Activated T-cell treated with anti-CD3 and anti-CD28 coated beads, Interleukin-2, amount 50 U/mL, for 72 hours (primary cell): ENCODE measurements around the gene FLG2. TPM values are rescaled to one million over a fixed set of nuclear protein-coding genes. Genes with fewer than 3 reads are reported as not detected.
"Not testable (repeated sequence)": the region's sequence is repeated elsewhere in the genome, so short reads cannot be mapped to it uniquely, and the experiment has no call there.

Experiments
- ATAC-seq, 2 donors: fragments of 150-1000 bp; cut with Tn5 transposase; replicated peaks in 1 of 2; 2 replicates each; pipeline ENCODE4 v1.10.0; 2021; ENCODE audit warnings: moderate library complexity in 2 of 2, mild to moderate bottlenecking in 1 of 2
- DNase-seq, 2 donors: peaks; one replicate each; pipeline ENCODE4 v3.0.0; 2021 to 2022; ENCODE audit warnings: mixed read lengths in 1 of 2
- H3K27ac Mint-ChIP-seq: one replicate; pipeline ENCODE4 v1.8.0; 2022; ENCODE audit warnings: mild to moderate bottlenecking, moderate library complexity, mixed read lengths
- H3K27me3 Mint-ChIP-seq: one replicate; pipeline ENCODE4 v1.8.0; 2022; ENCODE audit warnings: low read depth, mixed read lengths
- H3K36me3 Mint-ChIP-seq, 2 donors: one replicate each; pipeline ENCODE4 v1.8.0; 2022; ENCODE audit warnings: mixed read lengths in 2 of 2, mild to moderate bottlenecking in 1 of 2; ENCODE audit not compliant: insufficient read depth in 2 of 2
- H3K4me1 Mint-ChIP-seq: one replicate; pipeline ENCODE4 v1.8.0; 2022; ENCODE audit warnings: low read depth, mixed read lengths
- H3K4me3 Mint-ChIP-seq, 2 donors: one replicate each; pipeline ENCODE4 v1.8.0; 2022; ENCODE audit warnings: mild to moderate bottlenecking in 2 of 2, mixed read lengths in 2 of 2, moderate library complexity in 2 of 2
- H3K9me3 Mint-ChIP-seq, 2 donors: one replicate each; pipeline ENCODE4 v1.8.0; 2022; ENCODE audit warnings: mixed read lengths in 2 of 2
- total RNA-seq, 2 donors: library from RNA; stranded (reverse); gene quantifications; one replicate each; pipeline ENCODE4 v1.2.3, GENCODE V29; 2022

FLG2 gene
- total RNA-seq, 2 donors from 2014 or later, result not detected

- not testable (repeated sequence) for H3K9me3 Mint-ChIP-seq, DNase-seq, H3K27me3 Mint-ChIP-seq, H3K4me3 Mint-ChIP-seq, H3K4me1 Mint-ChIP-seq, ATAC-seq, H3K36me3 Mint-ChIP-seq, H3K27ac Mint-ChIP-seq
Measured at GRCh38 chr1:152308758-152309157, 51.0 kb downstream of the FLG2 start.

- not testable (repeated sequence) for H3K4me1 Mint-ChIP-seq, H3K9me3 Mint-ChIP-seq, H3K36me3 Mint-ChIP-seq, ATAC-seq, H3K4me3 Mint-ChIP-seq, H3K27ac Mint-ChIP-seq, H3K27me3 Mint-ChIP-seq, DNase-seq
Measured at GRCh38 chr1:152307970-152308369, 51.8 kb downstream of the FLG2 start.

GRCh38 chr1:152306123-152306522, 53.7 kb downstream of the FLG2 start:
- not testable (repeated sequence) for H3K4me3 Mint-ChIP-seq, H3K27ac Mint-ChIP-seq, H3K27me3 Mint-ChIP-seq, DNase-seq, ATAC-seq, H3K36me3 Mint-ChIP-seq, H3K4me1 Mint-ChIP-seq, H3K9me3 Mint-ChIP-seq

- H3K36me3 Mint-ChIP-seq, H3K27ac Mint-ChIP-seq, ATAC-seq, H3K4me3 Mint-ChIP-seq, H3K9me3 Mint-ChIP-seq, DNase-seq, H3K27me3 Mint-ChIP-seq, H3K4me1 Mint-ChIP-seq: not testable (repeated sequence)
Measured at GRCh38 chr1:152304773-152305172, 55.0 kb downstream of the FLG2 start.

DNA sequence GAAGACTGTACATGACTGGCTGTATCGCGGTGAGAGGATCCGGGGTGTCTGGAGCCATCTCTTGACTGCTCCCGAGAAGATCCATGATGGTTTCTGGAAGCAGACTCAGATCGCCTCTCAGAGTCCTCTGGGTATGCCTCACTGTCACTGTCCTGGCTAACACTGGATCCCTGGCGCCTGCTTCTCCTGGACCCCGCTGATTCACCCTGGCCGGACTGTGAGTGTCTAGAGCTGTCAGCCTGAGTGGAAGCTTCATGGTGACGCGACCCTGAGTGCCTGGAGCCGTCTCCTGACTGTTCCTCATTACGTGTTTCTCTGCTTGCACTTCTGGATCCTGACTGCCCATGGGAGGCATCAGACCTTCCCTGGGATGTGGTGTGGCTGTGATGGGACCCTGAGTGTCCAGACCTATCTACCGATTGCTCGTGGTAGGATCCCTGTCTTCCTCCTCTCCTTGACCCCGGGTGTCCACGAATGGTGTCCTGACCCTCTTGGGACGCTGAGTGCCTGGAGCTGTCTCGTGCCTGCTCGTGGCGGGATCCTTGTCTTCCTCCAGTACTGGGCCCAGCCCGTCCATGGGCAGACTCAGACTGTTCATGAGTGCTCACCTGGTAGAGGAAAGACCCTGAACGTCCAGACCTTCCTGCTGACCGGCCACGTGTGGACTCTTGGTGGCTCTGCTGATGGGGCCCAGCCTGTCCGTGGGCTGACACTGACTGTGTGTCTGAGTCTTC, 56.5 kb downstream of the FLG2 start:
- not testable (repeated sequence) for H3K27me3 Mint-ChIP-seq, H3K4me1 Mint-ChIP-seq

More for the DNA sequence above, 56.5 kb downstream of the FLG2 start:
- not testable (repeated sequence) for DNase-seq, H3K9me3 Mint-ChIP-seq, H3K36me3 Mint-ChIP-seq, H3K27ac Mint-ChIP-seq, H3K4me3 Mint-ChIP-seq, ATAC-seq

Other genes starting within 250 kb of the FLG2 start
- gene TCHH, start 244.6 kb downstream of the FLG2 start, total RNA-seq, result under 1 TPM in 1 of 2 donors, not detected in 1; 0.05 TPM
- gene RPTN, start 200.8 kb downstream of the FLG2 start, total RNA-seq, result not detected
- gene HRNR, start 135.8 kb downstream of the FLG2 start, total RNA-seq, result not detected
- gene FLG, start 34.8 kb downstream of the FLG2 start, total RNA-seq, result not detected
- gene CRNN, start 54.3 kb upstream of the FLG2 start, total RNA-seq, result not detected
- gene LCE5A, start 150.8 kb upstream of the FLG2 start, total RNA-seq, result not detected
- not detected for gene CRCT1, start 154.5 kb upstream of the FLG2 start, total RNA-seq
- gene LCE3E, start 206.8 kb upstream of the FLG2 start, total RNA-seq, result not detected
- not detected for gene LCE3D, start 220.5 kb upstream of the FLG2 start, total RNA-seq
- gene LCE3C, start 240.2 kb upstream of the FLG2 start, total RNA-seq, result not detected